H1 (cell line): Measurements from ENCODE around the gene FYTTD1. TPM values are rescaled to one million over a fixed set of nuclear protein-coding genes. Genes with fewer than 3 reads are reported as not detected.

Source experiments
- ATF3 ChIP-seq: IDR thresholded peaks from 2 replicates; pipeline ENCODE4 v1.6.1; 2011; ENCODE audit warnings: low read depth, mild to moderate bottlenecking, low read length; ENCODE audit not compliant: insufficient read depth
- BACH1 ChIP-seq: IDR thresholded peaks from 2 replicates; pipeline ENCODE4 v1.6.1; 2012; ENCODE audit warnings: low read length, improper control_type of control experiment
- GABPA ChIP-seq: IDR thresholded peaks from 2 replicates; pipeline ENCODE4 v1.6.1; 2011; ENCODE audit warnings: mild to moderate bottlenecking, low read length, moderate library complexity, borderline replicate concordance; ENCODE audit not compliant: insufficient read depth
- GTF2F1 ChIP-seq: IDR thresholded peaks from 2 replicates; pipeline ENCODE4 v1.6.1; 2012; ENCODE audit warnings: low read depth, low read length, improper control_type of control experiment, borderline replicate concordance
- KDM4A ChIP-seq: IDR thresholded peaks from one replicate; pipeline ENCODE4 v1.7.1; 2012; ENCODE audit warnings: low read depth, mild to moderate bottlenecking, moderate library complexity, low read length, inconsistent platforms; ENCODE audit not compliant: severe bottlenecking
- MAFK ChIP-seq: IDR thresholded peaks from 2 replicates; pipeline ENCODE4 v1.6.1; 2012; ENCODE audit warnings: low read depth, mild to moderate bottlenecking, improper control_type of control experiment, low read length
- MAX ChIP-seq: IDR thresholded peaks from 2 replicates; pipeline ENCODE4 v1.6.1; 2012; ENCODE audit warnings: inconsistent platforms
- NRF1 ChIP-seq: IDR thresholded peaks from 2 replicates; pipeline ENCODE4 v1.6.1; 2011; ENCODE audit warnings: mild to moderate bottlenecking, low read depth, low read length, improper control_type of control experiment
- PHF8 ChIP-seq: fragments of 200-600 bp; sonication (generic); conservative IDR thresholded peaks from 2 replicates; pipeline ENCODE4 v1.7.1; 2012; ENCODE audit warnings: low read depth, mild to moderate bottlenecking, inconsistent platforms, low read length, moderate library complexity
- RAD21 ChIP-seq, 2 experiments: IDR thresholded peaks in 1 of 2; conservative IDR thresholded peaks in 1 of 2; 2 replicates each; pipeline ENCODE4 v1.6.1; 2011; ENCODE audit warnings: low read depth in 2 of 2, low read length in 2 of 2, improper control_type of control experiment in 1 of 2, inconsistent platforms in 1 of 2, mild to moderate bottlenecking in 1 of 2, moderate library complexity in 1 of 2
- RBBP5 ChIP-seq: IDR thresholded peaks from 2 replicates; pipeline ENCODE4 v1.7.1; 2012; ENCODE audit warnings: low read depth, mild to moderate bottlenecking, inconsistent platforms, low read length, moderate library complexity, borderline replicate concordance
- SIN3A ChIP-seq, 2 experiments: IDR thresholded peaks in 1 of 2; conservative IDR thresholded peaks in 1 of 2; 2 replicates each; pipeline ENCODE4 v1.6.1; 2011 to 2012; ENCODE audit warnings: low read length in 2 of 2, improper control_type of control experiment in 1 of 2, low read depth in 1 of 2, mild to moderate bottlenecking in 1 of 2
- TAF1 ChIP-seq: IDR thresholded peaks from 2 replicates; pipeline ENCODE4 v1.6.1; 2011; ENCODE audit warnings: mild to moderate bottlenecking, low read depth, low read length
- TBP ChIP-seq: IDR thresholded peaks from 2 replicates; pipeline ENCODE4 v1.6.1; 2011; ENCODE audit warnings: low read depth, low read length, improper control_type of control experiment
- TEAD4 ChIP-seq: IDR thresholded peaks from 2 replicates; pipeline ENCODE4 v1.6.1; 2012; ENCODE audit warnings: low read depth, low read length, inconsistent platforms, mixed read lengths
- ZNF274 ChIP-seq: IDR thresholded peaks from 2 replicates; pipeline ENCODE4 v1.7.0; 2012; ENCODE audit warnings: low read length, borderline replicate concordance; ENCODE audit errors: extremely low read depth
- polyA plus RNA-seq, 7 experiments: library from polyadenylated mRNA; depleted of rRNA in 3 of 7; stranded (reverse) in 5 of 7; unstranded in 2 of 7; fragments of >200 nt in 5 of 7; fragments of 200-250 nt in 2 of 7; gene quantifications; 1 replicate in 5 of 7; 2 replicates in 1 of 7; 4 replicates in 1 of 7; pipeline versions ENCODE4 v1.2.1 to v1.2.3, GENCODE V29; 2011 to 2013; ENCODE audit warnings: missing spikeins in 2 of 7, mixed read lengths in 2 of 7
- total RNA-seq: library from RNA; stranded (reverse); fragmentation: NEBNext Ultra II Directional; extraction: Animal tissue kit (Norgen Biotek cat#: 25700); gene quantifications from 2 replicates; pipeline ENCODE4 v1.2.1, GENCODE V29; 2021
- TF ChIP-seq, protein P1 (sequence below), 3 experiments: IDR thresholded peaks; 1 replicate in 2 of 3; 2 replicates in 1 of 3; pipeline versions ENCODE4 v1.5.1 to v1.6.1; 2011; ENCODE audit warnings: low read length in 3 of 3, mild to moderate bottlenecking in 3 of 3, inconsistent platforms in 2 of 3, low read depth in 1 of 3, moderate library complexity in 1 of 3; ENCODE audit not compliant: insufficient read depth in 1 of 3; ENCODE audit errors: control extremely low read depth in 1 of 3

The FYTTD1 gene
- total and polyA plus RNA-seq, 2 of the 8 experiments (the other 6 are each of a cell fraction or from before 2014, with no cell fraction given), result 3.1 to 24.4 TPM

GRCh38 chr3:197749601-197750395 lies at the start of gene FYTTD1 (continued):
- no peak for TF ChIP-seq MAX
- 0 out of 4 replicates have a peak, but pooled peaks of 1 of the 2 experiments have one; percentile 49 for TF ChIP-seq SIN3A (conservative IDR thresholded peaks at IDR 0.05 in 1 of 2, IDR thresholded peaks at IDR 0.05 in 1 of 2; ENCODE audit: low read depth in 1 of 2, low read length in 2 of 2)
- TF ChIP-seq NRF1, result no peak
- no peak for TF ChIP-seq TAF1
- TF ChIP-seq ATF3, result no peak
- peak; percentile 39; the same call in 1 of the 2 replicates for TF ChIP-seq PHF8
- TF ChIP-seq GTF2F1, result no peak
- peak; percentile 94 for TF ChIP-seq KDM4A
- TF ChIP-seq TBP, result no peak
- no peak for TF ChIP-seq GABPA
- TF ChIP-seq BACH1, result peak; percentile 86
- TF ChIP-seq RBBP5, result peak; percentile 78; the same call in 1 of the 2 replicates
- no peak for TF ChIP-seq ZNF274
- TF ChIP-seq, protein P1, sequence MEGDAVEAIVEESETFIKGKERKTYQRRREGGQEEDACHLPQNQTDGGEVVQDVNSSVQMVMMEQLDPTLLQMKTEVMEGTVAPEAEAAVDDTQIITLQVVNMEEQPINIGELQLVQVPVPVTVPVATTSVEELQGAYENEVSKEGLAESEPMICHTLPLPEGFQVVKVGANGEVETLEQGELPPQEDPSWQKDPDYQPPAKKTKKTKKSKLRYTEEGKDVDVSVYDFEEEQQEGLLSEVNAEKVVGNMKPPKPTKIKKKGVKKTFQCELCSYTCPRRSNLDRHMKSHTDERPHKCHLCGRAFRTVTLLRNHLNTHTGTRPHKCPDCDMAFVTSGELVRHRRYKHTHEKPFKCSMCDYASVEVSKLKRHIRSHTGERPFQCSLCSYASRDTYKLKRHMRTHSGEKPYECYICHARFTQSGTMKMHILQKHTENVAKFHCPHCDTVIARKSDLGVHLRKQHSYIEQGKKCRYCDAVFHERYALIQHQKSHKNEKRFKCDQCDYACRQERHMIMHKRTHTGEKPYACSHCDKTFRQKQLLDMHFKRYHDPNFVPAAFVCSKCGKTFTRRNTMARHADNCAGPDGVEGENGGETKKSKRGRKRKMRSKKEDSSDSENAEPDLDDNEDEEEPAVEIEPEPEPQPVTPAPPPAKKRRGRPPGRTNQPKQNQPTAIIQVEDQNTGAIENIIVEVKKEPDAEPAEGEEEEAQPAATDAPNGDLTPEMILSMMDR (IDR thresholded peaks at IDR 0.05; ENCODE audit: control extremely low read depth in 1 of 3, insufficient read depth in 1 of 3, low read depth in 1 of 3, low read length in 3 of 3), result peak in 2 of 3 experiments; percentile 33; a peak in 3 of 4 replicates
- TF ChIP-seq MAFK, result no peak
- TF ChIP-seq RAD21 (IDR thresholded peaks at IDR 0.05 in 1 of 2, conservative IDR thresholded peaks at IDR 0.05 in 1 of 2; ENCODE audit: low read depth in 2 of 2, low read length in 2 of 2), result peak in 1 of 2 experiments; percentile 19; a peak in 1 of 4 replicates
- TF ChIP-seq TEAD4, result no peak
